SH-SY5Y (cell line): ENCODE data around the gene CRYGD.

Experiments
- GATA2 ChIP-seq: IDR thresholded peaks from 2 replicates; pipeline ENCODE4 v1.6.1; 2011; ENCODE audit warnings: mild to moderate bottlenecking, low read depth, low read length
- GATA3 ChIP-seq: IDR thresholded peaks from 2 replicates; pipeline ENCODE4 v1.6.1; 2011; ENCODE audit warnings: low read depth, mild to moderate bottlenecking, low read length, moderate library complexity

- no peak for TF ChIP-seq GATA2
- TF ChIP-seq GATA3, result no peak
Measured at GRCh38 chr2:208090420-208090819, 33.9 kb downstream of the CRYGD start.
